ENCODE measurements around the gene WARS2.
A peak's percentile ranks its signal among the peaks of the same experiment; 100 is the strongest.
"Not testable (repeated sequence)": the region's sequence is repeated elsewhere in the genome, so short reads cannot be mapped to it uniquely, and the experiment has no call there.

WARS2 gene

GRCh38 chr1:119136401-119136800, 4.1 kb downstream of the WARS2 start:
- DNase-seq = peak; percentile 75

GRCh38 chr1:119133987-119134386, 6.5 kb downstream of the WARS2 start:
- DNase-seq = peak; percentile 69

GRCh38 chr1:119132179-119132578, 8.3 kb downstream of the WARS2 start:
- peak; percentile 8 for DNase-seq

GRCh38 chr1:119125874-119126273, 14.6 kb downstream of the WARS2 start:
- no peak for DNase-seq

GRCh38 chr1:119124764-119125163, 15.7 kb downstream of the WARS2 start:
- no peak for DNase-seq

GRCh38 chr1:119121872-119122271, 18.6 kb downstream of the WARS2 start:
- DNase-seq = not testable (repeated sequence)

GRCh38 chr1:119116725-119117124, 23.7 kb downstream of the WARS2 start:
- DNase-seq = peak; percentile 26

GRCh38 chr1:119115736-119116135, 24.7 kb downstream of the WARS2 start:
- no peak for DNase-seq

- no peak for DNase-seq
These were observed 25.1 kb downstream of the WARS2 start for GRCh38 chr1:119115311-119115710.

- DNase-seq = no peak
These were observed 25.7 kb downstream of the WARS2 start for GRCh38 chr1:119114786-119115185.

- no peak for DNase-seq
These were observed 27.7 kb downstream of the WARS2 start for GRCh38 chr1:119112791-119113190.

- no peak for DNase-seq
These were observed 28.2 kb downstream of the WARS2 start for GRCh38 chr1:119112244-119112643.

GRCh38 chr1:119108988-119109387, 31.5 kb downstream of the WARS2 start:
- DNase-seq = peak; percentile 18

- DNase-seq = no peak
These were observed 36.7 kb downstream of the WARS2 start for GRCh38 chr1:119103764-119104163.

- DNase-seq = no peak
These were observed 38.4 kb downstream of the WARS2 start for GRCh38 chr1:119102051-119102450.

- DNase-seq = peak; percentile 52
These were observed 38.9 kb downstream of the WARS2 start for GRCh38 chr1:119101563-119101962.

- no peak for DNase-seq
These were observed 40.7 kb downstream of the WARS2 start for GRCh38 chr1:119099775-119100174.

- DNase-seq = peak; percentile 8
These were observed 43.1 kb downstream of the WARS2 start for GRCh38 chr1:119097380-119097779.

GRCh38 chr1:119093721-119094120, 46.7 kb downstream of the WARS2 start:
- DNase-seq = peak; percentile 50

GRCh38 chr1:119091618-119092017, 48.8 kb downstream of the WARS2 start:
- no peak for DNase-seq

GRCh38 chr1:119090250-119090649, 50.2 kb downstream of the WARS2 start:
- DNase-seq = no peak

GRCh38 chr1:119086830-119087229, 53.6 kb downstream of the WARS2 start:
- DNase-seq = no peak

GRCh38 chr1:119084798-119085197, 55.7 kb downstream of the WARS2 start:
- DNase-seq = no peak

GRCh38 chr1:119083980-119084379, 56.5 kb downstream of the WARS2 start:
- DNase-seq = no peak

GRCh38 chr1:119083479-119083878, 57.0 kb downstream of the WARS2 start:
- no peak for DNase-seq

- DNase-seq = no peak
These were observed 58.8 kb downstream of the WARS2 start for GRCh38 chr1:119081700-119082099.

Data from EL (cell line).